Stimulated activated memory B cell treated with anti-CD40 and anti-IgM and Interleukin-4, amounts not matched to agents 10 μg/mL and 1 μg/mL and 100 μg/mL, for 72 hours (primary cell): ENCODE measurements around the gene UNK.

Source experiments
- ATAC-seq: fragments of 150-1000 bp; cut with Tn5 transposase; 2 replicates; pipeline ENCODE4 v1.10.0; 2021
- H3K27ac Mint-ChIP-seq: one replicate; pipeline ENCODE4 v1.8.0; 2022; ENCODE audit warnings: mild to moderate bottlenecking, mixed read lengths
- H3K27me3 Mint-ChIP-seq: one replicate; pipeline ENCODE4 v1.8.0; 2022; ENCODE audit warnings: mixed read lengths
- H3K36me3 Mint-ChIP-seq: one replicate; pipeline ENCODE4 v1.8.0; 2022; ENCODE audit warnings: mixed read lengths
- H3K4me1 Mint-ChIP-seq: one replicate; pipeline ENCODE4 v1.8.0; 2022; ENCODE audit warnings: mixed read lengths
- H3K4me3 Mint-ChIP-seq: one replicate; pipeline ENCODE4 v1.8.0; 2022; ENCODE audit warnings: mild to moderate bottlenecking, moderate library complexity, mixed read lengths
- H3K9me3 Mint-ChIP-seq: one replicate; pipeline ENCODE4 v1.8.0; 2022; ENCODE audit warnings: mixed read lengths

UNK gene

GRCh38 chr17:75825748-75826370 is 41.3 kb downstream of the UNK start:
- H3K9me3 Mint-ChIP-seq = no peaks in the 10 kb centered on the region
- H3K36me3 Mint-ChIP-seq = peaks cover 31% of the 10 kb centered on the region
- H3K27ac Mint-ChIP-seq = no peak overlapping the region
- no peaks in the 10 kb centered on the region for H3K27me3 Mint-ChIP-seq
- peaks cover 35% of the 10 kb centered on the region for H3K4me1 Mint-ChIP-seq
- no peak overlapping the region for H3K4me3 Mint-ChIP-seq
- ATAC-seq = no peak

DNA sequence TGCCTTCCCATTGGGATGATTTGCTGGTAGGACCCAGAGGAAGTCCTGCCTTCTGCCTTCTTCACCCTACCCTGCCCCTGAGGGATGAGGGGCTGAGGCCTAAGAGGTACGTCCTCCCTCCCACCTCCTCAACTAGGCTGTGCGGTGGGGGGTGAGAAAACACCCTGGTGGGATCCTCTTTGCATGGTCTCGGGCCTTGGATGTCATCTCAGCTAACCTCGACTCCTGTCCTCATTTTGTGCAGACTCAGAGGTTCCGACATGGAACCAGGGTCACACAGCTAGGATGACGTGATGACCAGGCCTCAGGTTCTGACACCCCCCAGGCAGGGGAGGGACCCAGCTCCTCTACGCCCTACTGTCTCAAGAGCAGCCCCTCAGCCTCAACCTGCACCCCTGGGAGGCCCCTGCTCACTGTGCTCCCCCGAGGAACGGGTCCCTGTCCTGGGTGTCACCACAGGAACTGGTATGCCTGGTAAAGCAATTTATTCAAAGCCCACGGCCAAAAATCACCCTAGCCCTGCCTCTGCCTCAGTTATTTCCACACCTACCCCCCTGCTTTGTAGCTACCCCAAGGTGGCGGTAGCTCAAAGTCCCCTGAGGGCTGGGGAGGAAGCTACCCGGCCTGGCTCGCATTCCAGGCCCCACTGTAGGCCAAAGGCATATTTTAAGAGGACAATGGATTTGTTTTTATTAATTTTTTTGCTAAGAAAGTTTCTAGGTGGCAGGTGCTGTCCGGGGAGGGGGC is 42.1 kb downstream of the UNK start:
- Mint-ChIP-seq H3K27ac (peak overlapping the region; percentile 80), H3K36me3 (peaks cover 26% of the 10 kb centered on the region), H3K4me3 (no peak overlapping the region), H3K27me3 (no peaks in the 10 kb centered on the region), H3K4me1 (peaks cover 27% of the 10 kb centered on the region), H3K9me3 (no peaks in the 10 kb centered on the region)
- ATAC-seq = no peak

DNA sequence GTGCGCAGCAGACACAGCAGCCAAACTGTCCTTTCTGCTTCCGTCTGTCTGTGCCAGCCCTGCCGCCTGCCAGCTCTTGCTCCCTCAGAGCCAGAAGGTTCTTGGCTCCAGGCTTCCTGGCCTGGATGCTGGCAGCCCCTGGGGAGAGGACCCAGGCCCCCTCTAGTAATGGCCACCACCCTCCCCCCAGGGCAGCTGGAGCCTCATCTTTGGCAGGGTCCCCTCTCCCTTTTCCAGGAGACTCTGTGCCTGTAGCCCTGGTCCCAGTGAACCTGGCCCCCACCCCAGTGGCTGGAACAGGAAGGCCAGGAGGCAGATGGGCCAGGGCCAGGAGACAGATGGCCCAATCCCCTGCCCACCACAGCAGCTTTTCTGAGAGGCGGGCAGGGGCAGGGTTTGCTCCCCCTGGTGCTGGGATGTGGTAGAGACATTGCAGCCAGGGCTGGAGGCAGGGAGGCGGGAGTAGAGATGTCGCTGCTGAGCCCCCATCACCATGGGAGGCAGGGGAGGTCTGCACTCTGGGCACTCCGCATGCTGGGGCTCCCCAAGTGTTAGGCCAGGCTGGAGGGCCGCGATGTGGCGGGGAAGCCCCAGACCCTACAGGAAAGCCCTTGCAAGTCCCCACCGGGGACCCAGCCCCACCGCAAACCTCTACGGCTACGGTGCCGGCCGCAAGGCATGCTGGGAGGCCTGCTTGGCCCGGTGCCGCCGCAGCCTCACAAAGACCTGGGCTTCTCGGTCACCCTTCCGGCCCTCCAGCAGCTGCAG is 42.9 kb downstream of the UNK start:
- Mint-ChIP-seq H3K4me1 (peaks cover 25% of the 10 kb centered on the region), H3K36me3 (peaks cover 32% of the 10 kb centered on the region), H3K4me3 (peak overlapping the region; percentile 55), H3K27me3 (no peaks in the 10 kb centered on the region), H3K27ac (peak overlapping the region; percentile 80), H3K9me3 (no peaks in the 10 kb centered on the region)
- peak; percentile 77 for ATAC-seq

DNA sequence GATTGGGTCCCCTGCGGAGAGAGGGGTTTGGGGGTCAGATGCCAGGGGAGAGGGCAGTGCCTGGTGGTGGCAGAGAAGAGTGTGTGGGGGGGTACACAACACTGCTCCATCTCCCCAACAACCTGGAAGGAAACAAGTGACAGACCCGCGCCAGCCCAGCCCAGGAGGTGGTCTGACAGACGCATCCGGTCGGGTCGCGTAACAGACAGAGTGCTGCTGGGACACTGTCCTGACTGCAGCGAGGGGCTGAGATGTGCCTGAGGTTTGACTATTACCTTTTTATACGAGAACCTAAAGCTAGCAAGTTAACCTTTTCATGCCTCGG is 43.4 kb downstream of the UNK start:
- Mint-ChIP-seq H3K4me3 (peak overlapping the region; percentile 55), H3K36me3 (peaks cover 34% of the 10 kb centered on the region), H3K9me3 (no peaks in the 10 kb centered on the region), H3K27ac (peak overlapping the region; percentile 80), H3K4me1 (peaks cover 27% of the 10 kb centered on the region), H3K27me3 (no peaks in the 10 kb centered on the region)
- no peak for ATAC-seq

DNA sequence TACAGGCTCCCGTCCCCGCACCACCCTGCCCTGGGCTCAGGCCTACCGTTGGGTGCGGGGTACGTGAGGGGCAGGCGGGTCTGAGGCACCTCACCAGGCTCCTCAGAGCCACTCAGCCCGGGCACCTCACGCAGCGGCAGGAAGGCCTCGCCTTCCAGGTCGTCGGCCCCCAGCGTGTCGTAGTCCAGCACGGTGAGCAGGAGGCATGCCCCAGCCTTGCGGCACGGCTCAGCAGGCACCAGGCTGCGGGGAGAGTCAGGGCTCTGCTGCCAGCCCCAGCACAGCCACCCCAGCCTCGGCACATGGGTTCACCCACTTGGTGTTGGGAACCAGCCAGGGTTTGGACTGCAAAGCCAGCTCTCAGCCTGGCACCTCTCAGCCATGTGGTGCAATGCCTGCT is 44.1 kb downstream of the UNK start:
- no peak overlapping the region for H3K4me3 Mint-ChIP-seq
- no peaks in the 10 kb centered on the region for H3K27me3 Mint-ChIP-seq
- peaks cover 41% of the 10 kb centered on the region for H3K36me3 Mint-ChIP-seq
- no peak for ATAC-seq
- H3K27ac Mint-ChIP-seq = no peak overlapping the region
- H3K4me1 Mint-ChIP-seq = peaks cover 33% of the 10 kb centered on the region
- no peaks in the 10 kb centered on the region for H3K9me3 Mint-ChIP-seq

GRCh38 chr17:75829747-75830146 is 45.1 kb downstream of the UNK start:
- Mint-ChIP-seq H3K4me1 (peaks cover 33% of the 10 kb centered on the region), H3K4me3 (no peak overlapping the region), H3K27ac (no peak overlapping the region), H3K27me3 (no peaks in the 10 kb centered on the region), H3K9me3 (no peaks in the 10 kb centered on the region), H3K36me3 (peaks cover 51% of the 10 kb centered on the region)
- ATAC-seq = no peak

GRCh38 chr17:75830164-75831031 is 45.8 kb downstream of the UNK start:
- H3K9me3 Mint-ChIP-seq = no peaks in the 10 kb centered on the region
- peaks cover 33% of the 10 kb centered on the region for H3K4me1 Mint-ChIP-seq
- ATAC-seq = no peak
- no peak overlapping the region for H3K4me3 Mint-ChIP-seq
- H3K36me3 Mint-ChIP-seq = peaks cover 50% of the 10 kb centered on the region
- no peak overlapping the region for H3K27ac Mint-ChIP-seq
- H3K27me3 Mint-ChIP-seq = no peaks in the 10 kb centered on the region

DNA sequence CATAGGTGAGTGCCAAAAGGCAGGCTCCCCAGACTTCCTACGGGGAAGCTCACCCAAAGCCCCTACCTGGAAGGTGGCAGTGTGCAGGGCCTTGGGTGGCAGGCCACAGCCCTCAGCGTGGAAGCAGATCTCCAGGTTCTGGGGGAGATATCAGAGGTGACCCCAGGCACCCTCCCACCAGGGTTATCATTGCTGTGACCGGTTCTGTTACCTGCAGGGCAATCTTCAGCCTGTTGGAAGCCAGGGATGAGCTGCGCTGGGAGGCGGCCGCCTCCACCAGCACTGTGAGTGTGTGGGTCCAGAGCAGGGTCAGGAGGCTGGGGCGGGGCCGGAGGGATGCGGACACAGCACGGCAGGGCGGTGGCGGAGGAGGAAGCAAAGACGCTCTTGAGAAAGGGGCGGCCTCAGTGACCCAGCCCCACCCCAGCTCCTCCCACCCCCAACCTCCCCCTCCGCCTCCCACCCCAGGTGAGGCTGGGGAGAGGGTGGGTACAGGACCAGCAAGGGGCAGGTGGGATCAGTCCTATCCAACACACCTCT is 46.5 kb downstream of the UNK start:
- H3K27ac Mint-ChIP-seq = no peak overlapping the region
- H3K9me3 Mint-ChIP-seq = no peaks in the 10 kb centered on the region
- H3K4me3 Mint-ChIP-seq = no peak overlapping the region
- ATAC-seq = no peak
- H3K36me3 Mint-ChIP-seq = peaks cover 48% of the 10 kb centered on the region
- no peaks in the 10 kb centered on the region for H3K27me3 Mint-ChIP-seq
- peaks cover 33% of the 10 kb centered on the region for H3K4me1 Mint-ChIP-seq

DNA sequence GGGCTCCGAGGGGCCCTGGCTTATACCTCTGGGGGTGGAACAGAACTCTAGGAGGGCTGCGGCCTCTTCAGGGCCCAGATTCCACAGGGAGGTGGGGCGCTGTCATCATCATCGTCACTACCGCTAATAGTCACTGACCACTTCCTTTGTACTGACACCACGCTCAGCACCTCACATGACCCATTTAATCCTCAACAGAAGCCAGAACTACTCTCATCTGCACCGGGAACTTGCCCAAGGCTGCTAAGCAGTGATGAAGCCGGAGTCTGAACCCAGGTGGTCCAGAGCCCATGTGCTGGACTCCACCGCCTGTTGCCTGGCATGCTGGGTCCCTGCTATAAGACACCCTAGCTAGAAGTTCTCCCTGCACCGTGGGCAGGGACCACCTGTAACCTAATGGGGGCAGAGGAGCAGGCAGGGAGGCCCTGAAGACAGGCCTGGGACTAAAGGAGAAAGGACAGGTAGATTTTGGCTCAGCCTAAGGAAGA is 47.6 kb downstream of the UNK start:
- Mint-ChIP-seq H3K4me1 (peaks cover 26% of the 10 kb centered on the region), H3K27ac (peak overlapping the region; percentile 57), H3K36me3 (peaks cover 50% of the 10 kb centered on the region), H3K4me3 (no peak overlapping the region), H3K9me3 (no peaks in the 10 kb centered on the region), H3K27me3 (no peaks in the 10 kb centered on the region)
- ATAC-seq = no peak

GRCh38 chr17:75832652-75833400 is 48.2 kb downstream of the UNK start:
- Mint-ChIP-seq H3K4me3 (no peak overlapping the region), H3K27me3 (no peaks in the 10 kb centered on the region), H3K27ac (peak overlapping the region; percentile 57), H3K4me1 (peaks cover 20% of the 10 kb centered on the region), H3K9me3 (no peaks in the 10 kb centered on the region), H3K36me3 (peaks cover 55% of the 10 kb centered on the region)
- ATAC-seq = no peak

GRCh38 chr17:75834279-75834920 is 49.8 kb downstream of the UNK start:
- Mint-ChIP-seq H3K27ac (peak overlapping the region; percentile 57), H3K27me3 (no peaks in the 10 kb centered on the region), H3K36me3 (peaks cover 65% of the 10 kb centered on the region), H3K9me3 (no peaks in the 10 kb centered on the region), H3K4me1 (peaks cover 15% of the 10 kb centered on the region), H3K4me3 (no peak overlapping the region)
- no peak for ATAC-seq

GRCh38 chr17:75834928-75835653 is 50.5 kb downstream of the UNK start:
- H3K36me3 Mint-ChIP-seq = peaks cover 64% of the 10 kb centered on the region
- no peak for ATAC-seq
- no peaks in the 10 kb centered on the region for H3K9me3 Mint-ChIP-seq
- H3K4me3 Mint-ChIP-seq = no peak overlapping the region
- no peaks in the 10 kb centered on the region for H3K27me3 Mint-ChIP-seq
- H3K27ac Mint-ChIP-seq = no peak overlapping the region
- H3K4me1 Mint-ChIP-seq = peaks cover 15% of the 10 kb centered on the region

GRCh38 chr17:75835654-75835987 is 51.0 kb downstream of the UNK start:
- H3K27me3 Mint-ChIP-seq = no peaks in the 10 kb centered on the region
- peaks cover 59% of the 10 kb centered on the region for H3K36me3 Mint-ChIP-seq
- H3K4me1 Mint-ChIP-seq = peaks cover 15% of the 10 kb centered on the region
- no peak overlapping the region for H3K4me3 Mint-ChIP-seq
- ATAC-seq = peak; percentile 3
- no peaks in the 10 kb centered on the region for H3K9me3 Mint-ChIP-seq
- no peak overlapping the region for H3K27ac Mint-ChIP-seq
